ENCODE measurements around the gene SLC22A12. TPM values are rescaled to one million over a fixed set of nuclear protein-coding genes. Genes with fewer than 3 reads are reported as not detected.

The SLC22A12 gene
- total and polyA plus RNA-seq, 2 donors (not counting 3 experiments of a cell fraction or from before 2014, with no cell fraction given): not detected

- TF ChIP-seq FOS (IDR thresholded peaks at IDR 0.05; ENCODE audit: borderline replicate concordance, insufficient read depth, low read length) (no peak), MAX (IDR thresholded peaks at IDR 0.05; ENCODE audit: insufficient read depth, insufficient read length) (no peak), EZH2 (IDR thresholded peaks at IDR 0.05; ENCODE audit: borderline replicate concordance, low read depth, low read length, severe bottlenecking) (no peak), JUN (IDR thresholded peaks at IDR 0.05; ENCODE audit: borderline replicate concordance, insufficient read depth, insufficient read length, low read depth) (no peak), GATA2 (IDR thresholded peaks at IDR 0.05; ENCODE audit: insufficient read depth, insufficient read length, low read depth, low read length) (no peak), POLR2AphosphoS5 (IDR thresholded peaks at IDR 0.05; ENCODE audit: insufficient read depth, low read depth, low read length) (no peak)
- H3K4me1 ChIP-seq (ENCODE audit: control insufficient read depth, extremely low read depth, insufficient read depth, low read length): no peaks in the 10 kb centered on the region
- no peaks in the 10 kb centered on the region for H3K9me3 ChIP-seq (replicated peaks; ENCODE audit: control insufficient read depth, insufficient read depth, low read length)
- H3K27ac ChIP-seq (ENCODE audit: insufficient read depth, low read depth, low read length): no peak overlapping the region
- no peak overlapping the region for H2AFZ ChIP-seq (ENCODE audit: low read depth, low read length)
- no peaks in the 10 kb centered on the region for H3K9me1 ChIP-seq (replicated peaks; ENCODE audit: control insufficient read depth, extremely low read depth, insufficient read depth, low read length)
- no peaks in the 10 kb centered on the region for H3K27me3 ChIP-seq (ENCODE audit: control insufficient read depth in 2 of 2, insufficient read depth in 2 of 2, low read length in 2 of 2)
- dilution Hi-C loops (cut with MboI; ENCODE audit: extremely low pct_ligation_motif_present, low sequenced_read_pairs): no loop called here
- no peak overlapping the region for H3K4me3 ChIP-seq (replicated peaks in 1 of 3; ENCODE audit: insufficient read depth in 1 of 3, low read depth in 1 of 3, low read length in 3 of 3)
- BruUV-seq (replicated peaks): no TSS peak
- H3K79me2 ChIP-seq (ENCODE audit: control insufficient read depth, insufficient read depth, low read length): no peaks in the 10 kb centered on the region
- H3K4me2 ChIP-seq (ENCODE audit: insufficient read depth, low read length): no peak overlapping the region
- no peak overlapping the region for H3K9ac ChIP-seq (replicated peaks; ENCODE audit: extremely low read depth, insufficient read depth, low read length)
- CTCF ChIA-PET: interaction anchor here (1.1 kb wide), 1 partner anchor 168 kb away, joined by 3 read pairs; no protein-coding TSS in a partner anchor
- DNase-seq (ENCODE audit: low read depth, low spot score): no peak
- H4K20me1 ChIP-seq (replicated peaks; ENCODE audit: control insufficient read depth, extremely low read depth, insufficient read depth, low read length): no peaks in the 10 kb centered on the region
- intact Hi-C loops (cut with micrococcal nuclease): no loop called here
- H3K36me3 ChIP-seq (ENCODE audit: control insufficient read depth in 2 of 2, extremely low read depth in 1 of 2, insufficient read depth in 2 of 2, low read length in 2 of 2): no peaks in the 10 kb centered on the region
- POLR2A ChIA-PET: no interaction called here
- FAIRE-seq: no peak
These were observed 25.8 kb downstream of the SLC22A12 start for GRCh38 chr11:64616817-64617216.

GRCh38 chr11:64619196-64619595 lies 28.2 kb downstream of the SLC22A12 start:
- H3K9me1 ChIP-seq (replicated peaks; ENCODE audit: control insufficient read depth, extremely low read depth, insufficient read depth, low read length): no peaks in the 10 kb centered on the region
- no peaks in the 10 kb centered on the region for H3K27me3 ChIP-seq (ENCODE audit: control insufficient read depth in 2 of 2, insufficient read depth in 2 of 2, low read length in 2 of 2)
- TF ChIP-seq GATA2 (IDR thresholded peaks at IDR 0.05; ENCODE audit: insufficient read depth, insufficient read length, low read depth, low read length): no peak
- no peak for TF ChIP-seq JUN (IDR thresholded peaks at IDR 0.05; ENCODE audit: borderline replicate concordance, insufficient read depth, insufficient read length, low read depth)
- no peak for TF ChIP-seq CTCF (IDR thresholded peaks at IDR 0.05; ENCODE audit: extremely low read depth in 1 of 2, insufficient read depth in 1 of 2, low read depth in 1 of 2, low read length in 2 of 2)
- TF ChIP-seq MAX (IDR thresholded peaks at IDR 0.05; ENCODE audit: insufficient read depth, insufficient read length): no peak
- no peak for TF ChIP-seq POLR2AphosphoS5 (IDR thresholded peaks at IDR 0.05; ENCODE audit: insufficient read depth, low read depth, low read length)
- TF ChIP-seq MYC (IDR thresholded peaks at IDR 0.05; ENCODE audit: low read depth, low read length): no peak
- TF ChIP-seq FOS (IDR thresholded peaks at IDR 0.05; ENCODE audit: borderline replicate concordance, insufficient read depth, low read length): no peak
- no peak for TF ChIP-seq POLR2A (IDR thresholded peaks at IDR 0.05; ENCODE audit: low read depth, low read length)
- no peak for TF ChIP-seq EZH2 (IDR thresholded peaks at IDR 0.05; ENCODE audit: borderline replicate concordance, low read depth, low read length, severe bottlenecking)
- intact Hi-C loops (cut with micrococcal nuclease): no loop called here
- no peak overlapping the region for H3K9ac ChIP-seq (replicated peaks; ENCODE audit: extremely low read depth, insufficient read depth, low read length)
- POLR2A ChIA-PET: no interaction called here
- no TSS peak for BruUV-seq (replicated peaks)
- no peaks in the 10 kb centered on the region for H3K9me3 ChIP-seq (replicated peaks; ENCODE audit: control insufficient read depth, insufficient read depth, low read length)
- no peak overlapping the region for H3K4me3 ChIP-seq (replicated peaks in 1 of 3; ENCODE audit: insufficient read depth in 1 of 3, low read depth in 1 of 3, low read length in 3 of 3)
- CTCF ChIA-PET: no interaction called here
- DNase-seq (ENCODE audit: low read depth, low spot score): no peak
- no peak overlapping the region for H3K27ac ChIP-seq (ENCODE audit: insufficient read depth, low read depth, low read length)
- no peaks in the 10 kb centered on the region for H3K4me1 ChIP-seq (ENCODE audit: control insufficient read depth, extremely low read depth, insufficient read depth, low read length)
- dilution Hi-C loops (cut with MboI; ENCODE audit: extremely low pct_ligation_motif_present, low sequenced_read_pairs): no loop called here
- H3K79me2 ChIP-seq (ENCODE audit: control insufficient read depth, insufficient read depth, low read length): no peaks in the 10 kb centered on the region
- no peak overlapping the region for H3K4me2 ChIP-seq (ENCODE audit: insufficient read depth, low read length)
- no peaks in the 10 kb centered on the region for H4K20me1 ChIP-seq (replicated peaks; ENCODE audit: control insufficient read depth, extremely low read depth, insufficient read depth, low read length)
- no peak overlapping the region for H2AFZ ChIP-seq (ENCODE audit: low read depth, low read length)
- FAIRE-seq: no peak
- no peaks in the 10 kb centered on the region for H3K36me3 ChIP-seq (ENCODE audit: control insufficient read depth in 2 of 2, extremely low read depth in 1 of 2, insufficient read depth in 2 of 2, low read length in 2 of 2)
